Myocyte (in vitro differentiated cells): ENCODE measurements around the gene MAT1A. TPM values are rescaled to one million over a fixed set of nuclear protein-coding genes. Genes with fewer than 3 reads are reported as not detected.
"Not testable (repeated sequence)": the region's sequence is repeated elsewhere in the genome, so short reads cannot be mapped to it uniquely, and the experiment has no call there.

Source experiments
- DNase-seq: peaks from one replicate; pipeline ENCODE4 v3.0.0-alpha.2; 2012; ENCODE audit warnings: low read depth
- total RNA-seq: library from RNA; depleted of rRNA; stranded (reverse); fragments of >200 nt; gene quantifications from 2 replicates; pipeline ENCODE4 v1.2.3, GENCODE V29; 2014

MAT1A gene
- total RNA-seq, 1 donor from 2014 or later, result 0.11 TPM

DNA sequence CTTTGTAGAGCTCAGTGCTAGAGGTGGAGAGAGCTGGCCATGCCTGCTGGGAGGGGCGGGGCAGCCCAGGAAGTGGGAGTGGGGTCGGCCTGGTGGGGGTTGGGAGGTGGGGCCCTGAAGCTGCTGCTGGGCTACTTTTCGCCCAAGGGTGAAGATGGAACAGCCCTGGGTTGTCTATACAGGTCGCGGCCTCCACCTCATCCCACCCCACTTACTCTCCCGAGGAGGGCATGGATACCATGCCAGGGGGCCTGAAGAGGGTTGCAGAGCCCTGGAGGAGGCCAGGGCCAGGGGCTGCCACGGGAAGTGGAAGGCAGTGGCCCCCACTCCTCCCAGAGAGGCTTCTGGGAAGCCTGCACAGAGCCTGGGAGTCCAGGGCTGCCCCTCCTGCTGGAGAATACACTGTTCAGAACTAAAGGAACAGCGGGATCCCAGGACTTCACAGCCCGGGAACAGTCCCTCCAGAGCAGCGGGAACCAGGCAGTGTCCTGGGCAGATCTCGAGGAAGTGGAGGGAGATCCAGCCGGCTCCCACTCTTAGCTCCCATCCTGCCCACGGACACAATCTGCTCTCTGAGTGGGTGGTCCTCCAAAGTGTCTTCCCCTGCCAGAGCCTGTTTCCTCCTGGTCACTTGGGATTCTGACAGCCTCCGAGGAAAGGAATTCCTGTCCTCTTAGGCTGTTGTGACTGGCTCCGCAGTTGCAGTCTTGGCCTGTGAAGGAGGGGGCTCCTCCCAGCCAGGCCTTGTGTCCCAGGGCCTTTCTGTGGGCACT is 23.5 kb downstream of the MAT1A start:
- DNase-seq, result no peak

- DNase-seq, result peak; percentile 30
Measured at GRCh38 chr10:80264081-80265056, 25.1 kb downstream of the MAT1A start.

DNA sequence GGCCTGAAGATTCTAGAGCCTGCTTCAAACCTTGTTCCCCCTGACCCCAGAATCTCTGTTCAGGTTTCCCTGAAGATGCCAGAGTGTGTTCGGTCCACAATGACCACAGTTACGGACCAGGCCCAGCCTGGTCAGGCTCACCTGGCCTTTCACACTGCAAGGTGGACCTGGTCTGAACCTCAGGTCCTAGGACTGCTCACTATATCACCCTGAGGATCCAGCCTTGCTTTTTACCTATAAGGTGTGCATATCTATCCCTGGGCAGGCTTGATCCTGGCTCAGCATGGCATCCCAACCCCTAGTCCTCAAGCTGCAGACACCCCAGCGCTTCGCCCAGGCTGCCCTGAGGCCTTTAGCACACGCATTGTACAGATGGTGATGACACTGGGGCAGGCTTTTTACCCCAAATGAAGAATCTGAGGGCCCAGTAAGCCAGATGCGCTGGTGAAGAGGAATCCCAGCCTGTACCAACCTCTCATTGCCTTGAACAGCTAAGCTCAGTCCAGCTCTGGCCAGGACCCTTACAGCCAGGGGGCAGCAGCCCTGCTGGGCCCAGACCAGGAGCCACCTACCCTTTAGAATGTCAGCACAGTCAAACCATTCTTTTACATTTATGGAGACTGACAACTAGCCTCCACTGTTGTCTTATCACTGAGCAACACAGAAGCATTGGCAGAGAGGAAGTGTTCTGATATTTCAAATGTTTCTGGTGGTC is 28.0 kb downstream of the MAT1A start:
- no peak for DNase-seq

DNA sequence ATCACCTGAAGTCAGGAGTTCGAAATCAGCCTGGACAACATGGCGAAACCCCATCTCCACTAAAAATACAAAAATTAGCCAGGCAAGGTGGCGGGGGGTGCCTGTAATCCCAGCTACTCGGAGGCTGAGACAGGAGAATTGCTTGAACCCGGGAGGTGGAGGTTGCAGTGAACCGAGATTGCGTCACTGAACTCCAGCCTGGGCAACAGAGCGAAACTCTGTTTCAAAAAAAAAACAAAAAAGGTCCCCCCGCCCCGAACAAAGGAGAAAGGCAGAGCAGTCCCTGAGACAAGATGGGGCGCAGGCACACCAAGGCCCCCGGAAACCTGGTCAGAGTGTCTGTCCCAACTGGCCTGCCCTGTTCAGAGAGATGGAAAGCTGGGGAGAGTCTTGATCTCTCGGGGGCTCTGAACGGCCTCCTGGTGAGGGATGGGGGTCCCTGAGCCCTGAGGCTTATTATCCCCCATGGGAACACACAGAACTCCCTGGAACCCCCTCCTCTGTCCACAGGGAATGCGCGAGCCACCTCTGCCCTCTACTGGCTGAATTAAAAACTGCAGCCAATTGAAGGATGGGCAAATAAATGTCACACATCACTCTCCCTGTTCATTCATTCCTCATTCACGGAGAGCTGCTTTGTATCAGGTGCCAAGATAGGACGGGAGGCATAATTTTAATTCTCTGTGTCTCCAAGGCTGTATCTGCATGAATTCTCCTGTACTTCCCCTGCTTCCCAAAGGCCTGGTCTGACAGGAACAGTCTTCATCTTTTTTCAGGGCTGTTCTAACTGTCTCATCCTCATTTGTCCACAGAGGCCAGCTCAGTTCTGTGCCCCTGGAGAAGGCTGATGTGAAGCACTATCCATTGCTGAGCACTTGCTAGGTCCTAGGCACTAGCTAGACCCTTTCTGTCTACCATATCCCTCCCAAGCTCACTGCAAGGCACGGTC is 28.9 kb downstream of the MAT1A start:
- peak; percentile 45 for DNase-seq

GRCh38 chr10:80259405-80259871 is 30.0 kb downstream of the MAT1A start:
- no peak for DNase-seq

- DNase-seq, result not testable (repeated sequence)
Measured at GRCh38 chr10:80256798-80257197, 32.7 kb downstream of the MAT1A start.

- not testable (repeated sequence) for DNase-seq
Measured at GRCh38 chr10:80254726-80255125, 34.7 kb downstream of the MAT1A start.

GRCh38 chr10:80253963-80254271 is 35.5 kb downstream of the MAT1A start:
- DNase-seq, result not testable (repeated sequence)

- no peak for DNase-seq
Measured at GRCh38 chr10:80253266-80253962, 36.0 kb downstream of the MAT1A start.

GRCh38 chr10:80252296-80252887 is 37.1 kb downstream of the MAT1A start:
- peak; percentile 84 for DNase-seq

DNA sequence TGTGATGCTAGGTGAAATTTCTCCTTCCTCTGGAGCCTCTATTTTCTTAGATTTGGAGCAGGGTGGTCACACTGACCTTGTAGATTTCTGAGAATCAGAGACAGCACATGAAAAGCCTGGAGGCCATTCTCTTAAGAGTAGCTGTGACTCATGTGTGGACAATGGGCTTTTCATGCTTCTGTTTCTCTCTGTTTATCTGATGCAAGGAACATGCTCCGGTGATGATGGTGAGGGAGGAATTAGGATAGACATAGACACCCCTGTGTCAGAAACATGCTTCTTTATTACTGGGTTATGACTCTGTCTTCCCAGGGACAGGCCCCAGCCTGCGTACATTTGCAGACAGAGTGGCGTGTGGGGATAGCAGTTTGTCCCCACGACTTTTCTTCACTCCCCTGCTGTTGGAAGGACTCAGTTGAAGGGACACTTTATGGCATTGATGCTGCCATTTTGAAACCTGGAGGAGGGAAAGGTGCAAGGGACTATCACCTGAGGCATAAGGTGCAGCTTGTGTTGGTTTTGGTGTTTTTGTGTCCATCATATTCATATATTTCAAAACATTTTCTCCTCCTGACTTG is 37.7 kb downstream of the MAT1A start:
- not testable (repeated sequence) for DNase-seq

- not testable (repeated sequence) for DNase-seq
Measured at GRCh38 chr10:80250399-80250798, 39.1 kb downstream of the MAT1A start.

DNA sequence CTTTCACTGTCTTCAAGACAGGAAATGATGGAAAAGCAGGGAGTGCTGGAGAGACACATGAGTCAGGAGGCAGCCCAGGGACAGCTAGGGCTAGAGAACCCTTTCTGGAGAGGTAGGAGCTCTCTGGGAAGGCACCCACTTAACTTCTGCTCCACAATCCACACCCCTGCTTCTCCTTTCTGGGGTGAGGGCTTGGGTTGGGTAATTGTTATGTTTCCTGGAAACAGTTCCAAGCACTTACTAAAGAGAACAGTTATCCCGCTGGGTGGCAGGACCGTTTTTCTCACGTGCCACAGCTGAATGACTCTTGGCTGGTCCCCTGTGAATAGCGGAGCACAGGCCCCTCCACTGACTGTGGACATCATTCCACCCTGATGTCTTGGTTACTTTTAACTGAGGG is 39.6 kb downstream of the MAT1A start:
- not testable (repeated sequence) for DNase-seq

- DNase-seq, result not testable (repeated sequence)
Measured at GRCh38 chr10:80247611-80248010, 41.8 kb downstream of the MAT1A start.

GRCh38 chr10:80244371-80244770 is 45.1 kb downstream of the MAT1A start:
- DNase-seq, result not testable (repeated sequence)

DNA sequence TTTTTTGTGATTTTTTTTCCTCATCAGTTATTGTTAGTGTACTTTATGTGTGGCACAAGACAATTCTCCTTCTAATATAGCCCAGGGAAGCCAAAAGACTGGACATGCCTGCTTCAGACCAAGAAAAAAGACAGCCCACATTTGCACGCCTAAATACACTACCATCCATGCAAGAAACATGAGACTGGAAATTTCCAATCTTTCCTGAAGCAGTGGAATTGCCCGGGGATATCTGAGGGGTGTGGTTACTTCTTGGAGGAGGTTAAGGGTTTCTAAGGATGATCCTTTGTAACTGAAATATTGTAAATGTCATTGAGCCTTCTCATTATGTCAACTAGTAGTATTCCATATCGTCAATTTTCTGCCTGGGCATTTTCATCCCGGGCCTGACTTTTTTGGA is 47.1 kb downstream of the MAT1A start:
- DNase-seq, result not testable (repeated sequence)

DNA sequence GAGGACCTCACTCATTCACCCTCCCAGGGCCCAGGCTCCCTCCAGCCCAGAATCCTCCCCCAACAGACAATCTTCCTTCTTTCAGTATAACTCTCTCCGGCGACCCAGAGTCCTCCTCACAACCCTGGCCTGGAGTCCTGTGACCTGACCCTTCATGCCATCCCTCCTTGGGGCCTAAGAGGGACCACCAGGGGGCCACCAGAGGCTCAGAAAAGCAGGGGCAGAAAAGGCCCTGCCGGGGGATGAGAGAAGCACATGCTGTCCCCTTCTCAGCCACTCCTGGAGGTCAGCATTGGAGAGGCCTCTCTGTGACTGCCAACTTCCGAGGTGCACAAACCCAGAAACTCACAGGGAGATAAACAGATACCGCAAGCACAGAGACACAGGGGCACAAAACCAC is 53.0 kb downstream of the MAT1A start:
- DNase-seq, result not testable (repeated sequence)

DNA sequence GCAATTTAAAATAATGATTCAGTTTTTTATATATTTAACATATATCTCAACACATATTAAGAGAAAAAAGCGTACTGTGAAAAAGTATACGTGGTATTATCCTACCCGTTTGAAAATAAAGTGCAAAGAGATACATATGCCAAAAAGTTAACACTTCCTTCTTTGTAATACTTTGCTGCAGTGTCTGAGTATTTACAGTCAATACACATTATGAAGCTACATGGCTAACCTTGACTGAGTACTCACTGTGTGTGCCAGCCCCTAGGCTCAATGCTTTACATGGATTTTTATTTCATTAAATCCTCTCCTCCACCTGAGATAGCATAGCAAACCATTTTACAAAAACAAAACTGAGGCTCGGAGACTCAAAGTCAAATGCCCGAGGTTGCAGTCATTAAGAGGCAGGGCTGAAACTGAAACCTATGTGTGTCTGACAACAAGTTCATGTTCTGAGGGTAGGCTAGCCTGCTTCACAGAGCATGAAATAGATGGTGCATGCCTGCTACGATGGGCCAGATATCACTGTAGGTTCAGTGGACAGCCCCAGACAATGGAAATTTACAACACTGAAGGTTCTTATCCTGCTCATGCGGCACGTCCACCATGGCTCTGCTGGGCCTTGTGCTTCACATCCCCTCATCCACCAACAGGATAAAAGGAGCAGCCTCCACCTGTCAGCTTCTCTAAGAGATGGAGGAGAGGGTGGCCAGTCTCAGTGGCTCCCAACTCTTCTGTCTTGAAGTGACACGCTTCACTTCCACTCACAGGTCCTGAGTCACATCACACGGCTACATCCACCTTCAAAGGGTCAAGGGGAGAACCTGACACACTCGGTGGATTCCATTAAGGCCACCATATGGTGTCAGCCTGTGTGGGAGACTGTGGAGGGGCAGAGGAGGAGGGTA is 54.9 kb downstream of the MAT1A start:
- DNase-seq, result not testable (repeated sequence)
